ENCODE results near the gene CPZ. TPM values are rescaled to one million over a fixed set of nuclear protein-coding genes. Genes with fewer than 3 reads are reported as not detected.

CPZ gene
- total and polyA plus RNA-seq, 2 of the 4 experiments (the other 2 are of a cell fraction) = 0.90 to 10.3 TPM

- Histone ChIP-seq H2BK15ac (ENCODE audit: low read depth, low read length) (no peak overlapping the region), H3K27me3 (ENCODE audit: control insufficient read depth, insufficient read depth, low read length) (peaks cover 22% of the 10 kb centered on the region; the same call in 1 of the 2 replicates), H3K27ac (ENCODE audit: insufficient read depth, low read length) (no peak overlapping the region), H3K9ac (ENCODE audit: low read depth, low read length) (no peak overlapping the region), H2AK5ac (ENCODE audit: low read depth, low read length) (no peak overlapping the region), H3K56ac (ENCODE audit: extremely low read depth, insufficient read depth, low read length) (no peak overlapping the region), H2AK9ac (replicated peaks; ENCODE audit: low read depth, low read length, poor library complexity) (no peak overlapping the region), H2BK5ac (ENCODE audit: low read depth, low read length, poor library complexity, severe bottlenecking) (no peak overlapping the region), H4K91ac (ENCODE audit: insufficient read depth, low read depth, low read length) (no peak overlapping the region), H3K4ac (ENCODE audit: low read depth, low read length) (no peak overlapping the region), H2BK120ac (ENCODE audit: low read depth, low read length) (no peak overlapping the region), H3K4me2 (ENCODE audit: low read depth, low read length) (no peak overlapping the region), H3K36me3 (ENCODE audit: control insufficient read depth, insufficient read depth, low read length) (no peaks in the 10 kb centered on the region), H2AFZ (replicated peaks; ENCODE audit: low read length, poor library complexity) (no peak overlapping the region), H2BK20ac (ENCODE audit: low read depth, low read length) (no peak overlapping the region), H3K18ac (ENCODE audit: low read depth, low read length) (no peak overlapping the region), H3K23ac (ENCODE audit: low read depth, low read length) (no peak overlapping the region), H3K9me1 (ENCODE audit: insufficient read depth, low read length) (no peaks in the 10 kb centered on the region), H3K79me1 (ENCODE audit: low read depth in 1 of 2, low read length in 2 of 2) (no peaks in the 10 kb centered on the region), H3K9me3 (ENCODE audit: control insufficient read depth, insufficient read depth, low read length) (no peaks in the 10 kb centered on the region), H4K5ac (ENCODE audit: low read depth, low read length) (no peak overlapping the region), H4K20me1 (ENCODE audit: insufficient read depth, low read length) (no peaks in the 10 kb centered on the region), H3K4me3 (ENCODE audit: insufficient read depth, low read depth, low read length) (no peak overlapping the region), H4K8ac (ENCODE audit: low read depth in 2 of 2, low read length in 2 of 2) (no peak overlapping the region), H3K4me1 (ENCODE audit: control insufficient read depth, insufficient read depth, low read length) (no peaks in the 10 kb centered on the region), H3K14ac (replicated peaks; ENCODE audit: low read depth, low read length) (no peak overlapping the region)
- no peak for ATAC-seq (ENCODE audit: low read depth)
- intact Hi-C loops (cut with micrococcal nuclease) (no loop called here), dilution Hi-C loops (cut with HindIII; ENCODE audit: low sequenced_read_pairs, unreplicated experiment) (no loop called here), in situ Hi-C loops (cut with MboI; ENCODE audit: low sequenced_read_pairs) (no loop called here)
- ChIA-PET POLR2A (ENCODE audit: unreplicated experiment) (no interaction called here), CTCF (no interaction called here)
- WGBS, 2 experiments (ENCODE audit: extremely low coverage in 2 of 2, insufficient read length in 1 of 2) = 10% methylated on average over 2 of the region's 23 CpGs; no CpG with 5 or more reads in 1 of the 2 experiments
- BruUV-seq (replicated peaks) = no TSS peak
- no peak for DNase-seq
- TF ChIP-seq MAZ (IDR thresholded peaks at IDR 0.05; ENCODE audit: borderline replicate concordance, low read depth, low read length) = no peak
- no peak for TF ChIP-seq POLR2A (IDR thresholded peaks at IDR 0.05; ENCODE audit: low read depth, low read length)
- TF ChIP-seq SMC3 (IDR thresholded peaks at IDR 0.05; ENCODE audit: low read depth, low read length) = no peak
- no peak for TF ChIP-seq MAFK (IDR thresholded peaks at IDR 0.05; ENCODE audit: low read depth, low read length)
- no peak for TF ChIP-seq RCOR1 (IDR thresholded peaks at IDR 0.05; ENCODE audit: insufficient replicate concordance, low read length)
Observed at GRCh38 chr4:8648816-8649630, 56.5 kb downstream of the CPZ start.
